Keratinocyte (primary cell): ENCODE results near the gene CS. TPM values are rescaled to one million over a fixed set of nuclear protein-coding genes. Genes with fewer than 3 reads are reported as not detected.

ENCODE experiments used
- DNase-seq: peaks from one replicate; pipeline ENCODE4 v3.0.0-alpha.2; 2011; ENCODE audit warnings: low read depth, missing footprints, low spot score
- FAIRE-seq: peaks from 2 replicates; lab custom pipeline; 2011; peaks lifted over from hg19 to GRCh38; lab: Jason Lieb, UNC
- H2AFZ ChIP-seq: 2 replicates; pipeline ENCODE4 v1.6.0; 2012; ENCODE audit warnings: low read length, control low read depth, inconsistent platforms; ENCODE audit not compliant: control insufficient read depth
- H3K27ac ChIP-seq: 2 replicates; pipeline ENCODE4 v1.5.1; 2011; ENCODE audit warnings: low read length; ENCODE audit not compliant: control insufficient read depth, insufficient read depth
- H3K27me3 ChIP-seq: 3 replicates; pipeline ENCODE4 v1.6.0; 2011; ENCODE audit warnings: low read length; ENCODE audit not compliant: control insufficient read depth, insufficient read depth; ENCODE audit errors: extremely low read depth
- H3K36me3 ChIP-seq, 2 experiments: 2 replicates in 1 of 2; 3 replicates in 1 of 2; pipeline ENCODE4 v1.5.1; 2011; ENCODE audit warnings: low read length in 2 of 2, mild to moderate bottlenecking in 1 of 2; ENCODE audit not compliant: control insufficient read depth in 2 of 2, insufficient read depth in 2 of 2; ENCODE audit errors: extremely low read depth in 1 of 2
- H3K4me1 ChIP-seq: 3 replicates; pipeline ENCODE4 v1.5.1; 2011; ENCODE audit warnings: low read length; ENCODE audit not compliant: control insufficient read depth, insufficient read depth; ENCODE audit errors: extremely low read depth
- H3K4me2 ChIP-seq: 3 replicates; pipeline ENCODE4 v1.6.0; 2011; ENCODE audit warnings: low read depth, low read length; ENCODE audit not compliant: control insufficient read depth, insufficient read depth; ENCODE audit errors: extremely low read depth
- H3K4me3 ChIP-seq, 3 experiments: fragments of 200-600 bp in 1 of 3; sonication (generic) in 1 of 3; 2 replicates in 2 of 3; 3 replicates in 1 of 3; pipeline ENCODE4 v1.5.1; 2011 to 2016; ENCODE audit warnings: low read length in 3 of 3, mild to moderate bottlenecking in 3 of 3, control low read depth in 2 of 3, inconsistent platforms in 1 of 3, low read depth in 1 of 3, mixed read lengths in 1 of 3, mixed run types in 1 of 3, moderate library complexity in 1 of 3; ENCODE audit not compliant: control insufficient read depth in 2 of 3, insufficient read depth in 2 of 3; ENCODE audit errors: extremely low read depth in 1 of 3
- H3K79me2 ChIP-seq: 2 replicates; pipeline ENCODE4 v1.6.0; 2012; ENCODE audit warnings: low read length; ENCODE audit not compliant: control insufficient read depth, insufficient read depth
- H3K9ac ChIP-seq: 3 replicates; pipeline ENCODE4 v1.6.0; 2011; ENCODE audit warnings: low read length; ENCODE audit not compliant: control insufficient read depth, insufficient read depth; ENCODE audit errors: extremely low read depth
- H3K9me1 ChIP-seq: 3 replicates; pipeline ENCODE4 v1.6.0; 2011; ENCODE audit warnings: low read length; ENCODE audit not compliant: control insufficient read depth, insufficient read depth; ENCODE audit errors: extremely low read depth
- H3K9me3 ChIP-seq: 2 replicates; pipeline ENCODE4 v1.5.1; 2012; ENCODE audit warnings: low read depth, low read length; ENCODE audit not compliant: control insufficient read depth
- H4K20me1 ChIP-seq: 3 replicates; pipeline ENCODE4 v1.6.0; 2011; ENCODE audit warnings: low read length; ENCODE audit not compliant: control insufficient read depth, insufficient read depth; ENCODE audit errors: extremely low read depth
- CTCF ChIP-seq, 3 experiments: IDR thresholded peaks in 1 of 3; conservative IDR thresholded peaks in 1 of 3; optimal IDR thresholded peaks in 1 of 3; 2 replicates in 2 of 3; 3 replicates in 1 of 3; pipeline versions ENCODE3 to v1.5.1; 2011; ENCODE audit warnings: low read length in 3 of 3, mild to moderate bottlenecking in 3 of 3, moderate library complexity in 2 of 3, control low read depth in 1 of 3, inconsistent platforms in 1 of 3; ENCODE audit not compliant: insufficient read depth in 2 of 3; ENCODE audit errors: extremely low read depth in 1 of 3
- EZH2 ChIP-seq: IDR thresholded peaks from one replicate; pipeline ENCODE4 v1.6.1; 2012; ENCODE audit warnings: inconsistent platforms, mild to moderate bottlenecking, low read length, moderate library complexity
- dilution Hi-C: fragments of 300-500 bp; cut with MboI; formaldehyde crosslinking; loops from one replicate; pipeline ENCODE4 v1.7.0; 2020; ENCODE audit warnings: low sequenced_read_pairs; ENCODE audit not compliant: extremely low pct_ligation_motif_present
- polyA plus RNA-seq, 5 experiments: library from polyadenylated mRNA; depleted of rRNA in 3 of 5; stranded (reverse) in 3 of 5; stranded (forward) in 1 of 5; unstranded in 1 of 5; fragments of >200 nt; gene quantifications; 1 replicate in 1 of 5; 2 replicates in 3 of 5; 3 replicates in 1 of 5; pipeline versions ENCODE4 v1.2.1 to v1.2.3, GENCODE V29; 2011 to 2012; ENCODE audit warnings: missing spikeins in 2 of 5, low read depth in 1 of 5, low replicate concordance in 1 of 5

Gene CS
- polyA plus RNA-seq, 1 donor (not counting 4 experiments of a cell fraction or from before 2014, with no cell fraction given): 105 TPM

DNA sequence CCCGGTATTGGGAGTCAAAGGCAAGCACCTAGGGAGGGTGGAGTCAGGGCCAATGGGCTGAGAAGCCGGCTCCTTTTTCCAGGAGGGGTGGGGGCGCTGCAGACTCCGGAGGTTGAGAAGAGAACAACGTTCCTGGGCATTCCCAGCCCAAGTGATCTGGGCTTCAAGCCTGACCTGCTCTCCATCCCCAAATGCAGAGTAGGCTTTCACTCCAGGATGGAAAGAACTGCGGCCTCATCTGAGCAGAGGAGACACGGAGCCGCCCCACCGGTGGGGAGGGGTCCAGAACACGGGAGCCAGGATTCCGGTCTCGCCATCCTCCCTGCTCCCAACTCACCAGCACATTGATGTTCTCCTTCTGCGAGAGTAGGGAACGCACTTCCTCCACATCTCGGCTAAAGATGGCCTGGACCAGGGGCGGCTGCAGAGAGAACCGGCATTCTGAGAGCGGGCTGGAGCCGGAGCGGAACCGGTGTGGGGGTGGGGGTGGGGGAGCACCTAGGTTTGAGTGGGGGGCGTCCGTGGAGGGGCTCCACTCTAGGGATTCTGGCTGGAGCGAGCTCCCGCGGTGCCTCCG lies 42.6 kb downstream of the CS start:
- Histone ChIP-seq H3K36me3 (peaks cover 33% of the 10 kb centered on the region in 2 experiments), H3K9me1 (peaks cover 3% of the 10 kb centered on the region), H3K4me1 (peaks cover 36% of the 10 kb centered on the region), H3K4me3 (peak overlapping the region; percentile 75 to 93 (median 90)), H3K79me2 (peaks cover 48% of the 10 kb centered on the region), H3K4me2 (peak overlapping the region; percentile 65), H2AFZ (peak overlapping the region; percentile 72), H3K9ac (peak overlapping the region; percentile 77), H3K9me3 (no peaks in the 10 kb centered on the region), H3K27me3 (no peaks in the 10 kb centered on the region), H3K27ac (peak overlapping the region; percentile 79), H4K20me1 (no peaks in the 10 kb centered on the region)
- dilution Hi-C loops: no loop called here
- DNase-seq: no peak
- FAIRE-seq: no peak
- TF ChIP-seq EZH2 (no peak), CTCF (optimal IDR thresholded peaks at IDR 0.05 in 1 of 3, IDR thresholded peaks at IDR 0.05 in 1 of 3, conservative IDR thresholded peaks at IDR 0.05 in 1 of 3; ENCODE audit: extremely low read depth in 1 of 3, insufficient read depth in 2 of 3, low read length in 3 of 3) (peak in 1 of 3 experiments; percentile 32)

DNA sequence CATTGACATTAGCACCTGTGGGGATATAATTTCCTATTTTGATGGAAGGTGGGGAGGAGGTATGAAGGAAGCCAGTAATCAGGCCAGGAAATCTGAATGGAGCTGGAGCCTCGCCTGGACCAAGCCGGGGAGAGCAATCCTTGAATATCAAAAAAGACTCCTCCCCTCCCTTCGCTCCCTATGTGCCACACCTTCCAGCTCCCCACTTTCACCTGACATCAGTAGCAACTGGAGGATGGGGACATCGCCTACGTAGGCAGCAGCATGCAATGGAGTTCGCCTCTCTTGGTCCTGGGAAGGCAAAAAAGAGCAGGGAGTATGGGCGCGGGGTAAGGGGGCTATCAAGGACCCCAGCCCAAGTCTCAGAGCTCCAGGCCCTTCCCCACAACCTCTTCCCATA lies 43.1 kb downstream of the CS start:
- Histone ChIP-seq H3K9me1 (peaks cover 3% of the 10 kb centered on the region), H2AFZ (no peak overlapping the region), H3K27ac (peak overlapping the region; percentile 79), H3K9me3 (no peaks in the 10 kb centered on the region), H4K20me1 (no peaks in the 10 kb centered on the region), H3K4me2 (peak overlapping the region; percentile 65), H3K4me1 (peaks cover 33% of the 10 kb centered on the region), H3K27me3 (no peaks in the 10 kb centered on the region), H3K36me3 (peaks cover 36 to 38% of the 10 kb centered on the region in 2 experiments), H3K79me2 (peaks cover 51% of the 10 kb centered on the region), H3K4me3 (peak overlapping the region; percentile 75 to 93 (median 90)), H3K9ac (peak overlapping the region; percentile 77)
- DNase-seq (no peak), FAIRE-seq (no peak)
- TF ChIP-seq CTCF (optimal IDR thresholded peaks at IDR 0.05 in 1 of 3, IDR thresholded peaks at IDR 0.05 in 1 of 3, conservative IDR thresholded peaks at IDR 0.05 in 1 of 3; ENCODE audit: extremely low read depth in 1 of 3, insufficient read depth in 2 of 3, low read length in 3 of 3): no peak
- TF ChIP-seq EZH2: no peak
- dilution Hi-C loops: no loop called here
